OCI-LY1 (cell line): ENCODE data around the gene SRSF8.

Experiments
- H2AFZ ChIP-seq: fragments of 200-600 bp; sonication (generic), shearing (Covaris generic); 2 replicates; pipeline ENCODE4 v1.6.0; 2014; ENCODE audit warnings: antibody characterized with exemption, mild to moderate bottlenecking, low read length
- H3F3A ChIP-seq: fragments of 200-600 bp; sonication (generic), shearing (Covaris generic); 2 replicates; pipeline ENCODE4 v1.6.0; 2014; ENCODE audit warnings: mild to moderate bottlenecking, antibody characterized with exemption, low read length, moderate library complexity; ENCODE audit not compliant: insufficient read depth
- H3K27ac ChIP-seq: fragments of 200-600 bp; sonication (generic); 2 replicates; pipeline ENCODE4 v1.5.1; 2014; ENCODE audit warnings: low read length, mixed run types, mild to moderate bottlenecking, low read depth; ENCODE audit not compliant: poor library complexity, severe bottlenecking
- H3K27me3 ChIP-seq: fragments of 200-600 bp; sonication (generic); 2 replicates; pipeline ENCODE4 v1.6.0; 2014; ENCODE audit warnings: antibody characterized with exemption, mild to moderate bottlenecking, low read length, moderate library complexity; ENCODE audit not compliant: insufficient read depth
- H3K36me3 ChIP-seq: fragments of 200-600 bp; sonication (generic); 2 replicates; pipeline ENCODE4 v1.6.1; 2014; ENCODE audit warnings: mild to moderate bottlenecking, antibody characterized with exemption, low read length, moderate library complexity, mixed read lengths; ENCODE audit not compliant: insufficient read depth
- H3K4me1 ChIP-seq: fragments of 200-600 bp; sonication (generic); 2 replicates; pipeline ENCODE4 v1.5.1; 2014; ENCODE audit warnings: mild to moderate bottlenecking, low read length, moderate library complexity; ENCODE audit not compliant: insufficient read depth, severe bottlenecking
- H3K4me2 ChIP-seq: fragments of 200-600 bp; sonication (generic), shearing (Covaris generic); 2 replicates; pipeline ENCODE4 v1.6.1; 2014; ENCODE audit warnings: low read length
- H3K4me3 ChIP-seq: fragments of 200-600 bp; sonication (generic); 2 replicates; pipeline ENCODE4 v1.5.1; 2014; ENCODE audit warnings: low read length, low read depth, mild to moderate bottlenecking, mixed read lengths; ENCODE audit not compliant: poor library complexity, severe bottlenecking
- H3K79me2 ChIP-seq: fragments of 200-600 bp; shearing (Covaris generic); 2 replicates; pipeline ENCODE4 v1.6.1; 2016; ENCODE audit warnings: mixed run types, low read length, mixed read lengths; ENCODE audit not compliant: insufficient read depth
- H3K9ac ChIP-seq: fragments of 200-600 bp; sonication (generic), shearing (Covaris generic); 2 replicates; pipeline ENCODE4 v1.6.1; 2014; ENCODE audit warnings: mild to moderate bottlenecking, low read length, mixed read lengths
- H3K9me2 ChIP-seq: fragments of 200-600 bp; sonication (generic), shearing (Covaris generic); 2 replicates; pipeline ENCODE4 v1.6.1; 2014; ENCODE audit warnings: low read depth, mild to moderate bottlenecking, low read length, mixed read lengths
- H3K9me3 ChIP-seq: fragments of 200-600 bp; shearing (Covaris generic); 2 replicates; pipeline ENCODE4 v1.6.1; 2014; ENCODE audit warnings: low read length, mixed read lengths
- H4K20me1 ChIP-seq: fragments of 200-600 bp; sonication (generic), shearing (Covaris generic); 2 replicates; pipeline ENCODE4 v1.6.0; 2016; ENCODE audit warnings: mild to moderate bottlenecking, low read length; ENCODE audit not compliant: insufficient read depth
- EZH2 ChIP-seq: fragments of 200-600 bp; sonication (generic), shearing (Covaris generic); IDR thresholded peaks from 2 replicates; pipeline ENCODE4 v1.8.0; 2017; ENCODE audit warnings: borderline replicate concordance, mixed run types, mild to moderate bottlenecking, antibody characterized with exemption, low read length, moderate library complexity, mixed read lengths
- TF ChIP-seq, protein P1 (sequence below): fragments of 200-600 bp; sonication (generic), shearing (Covaris generic); IDR thresholded peaks from 2 replicates; pipeline ENCODE4 v1.5.1; 2017; ENCODE audit warnings: mild to moderate bottlenecking, antibody characterized with exemption, low read length, moderate library complexity, mixed read lengths

The SRSF8 gene

DNA sequence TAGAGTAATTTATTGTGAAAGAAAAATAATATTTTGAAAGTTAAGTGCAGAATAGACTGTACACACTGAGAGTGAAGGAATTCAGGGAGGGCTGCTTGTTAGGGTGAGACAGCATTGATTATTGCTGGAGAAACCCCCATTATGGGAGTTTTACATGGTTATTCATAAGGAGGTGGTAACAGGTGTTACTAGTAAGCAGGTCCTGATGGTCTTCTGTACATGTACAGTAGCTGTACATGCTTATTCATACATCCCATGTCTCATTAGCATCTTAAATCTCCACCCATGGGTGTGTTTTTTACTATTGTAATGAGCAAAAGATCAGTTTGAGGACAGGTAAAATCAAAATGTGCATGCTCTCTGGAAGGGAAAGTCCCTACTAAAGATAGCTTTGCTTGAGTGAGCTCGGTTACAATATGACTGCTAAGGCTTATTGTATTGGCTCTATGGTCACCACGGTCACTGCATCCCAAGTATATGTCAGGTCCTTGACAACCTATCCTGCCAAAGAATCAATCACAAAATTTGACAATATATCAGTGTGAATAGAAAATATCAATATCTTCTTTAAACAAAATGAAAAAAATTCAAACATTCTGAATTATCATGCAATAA is 11.3 kb upstream of the SRSF8 start:
- no peaks in the 10 kb centered on the region for H3K27me3 ChIP-seq
- H3K4me3 ChIP-seq, result no peak overlapping the region
- H4K20me1 ChIP-seq, result no peaks in the 10 kb centered on the region
- H3K4me2 ChIP-seq, result no peak overlapping the region
- H3K9me3 ChIP-seq, result no peaks in the 10 kb centered on the region
- H3K9me2 ChIP-seq, result no peaks in the 10 kb centered on the region
- TF ChIP-seq, protein P1, sequence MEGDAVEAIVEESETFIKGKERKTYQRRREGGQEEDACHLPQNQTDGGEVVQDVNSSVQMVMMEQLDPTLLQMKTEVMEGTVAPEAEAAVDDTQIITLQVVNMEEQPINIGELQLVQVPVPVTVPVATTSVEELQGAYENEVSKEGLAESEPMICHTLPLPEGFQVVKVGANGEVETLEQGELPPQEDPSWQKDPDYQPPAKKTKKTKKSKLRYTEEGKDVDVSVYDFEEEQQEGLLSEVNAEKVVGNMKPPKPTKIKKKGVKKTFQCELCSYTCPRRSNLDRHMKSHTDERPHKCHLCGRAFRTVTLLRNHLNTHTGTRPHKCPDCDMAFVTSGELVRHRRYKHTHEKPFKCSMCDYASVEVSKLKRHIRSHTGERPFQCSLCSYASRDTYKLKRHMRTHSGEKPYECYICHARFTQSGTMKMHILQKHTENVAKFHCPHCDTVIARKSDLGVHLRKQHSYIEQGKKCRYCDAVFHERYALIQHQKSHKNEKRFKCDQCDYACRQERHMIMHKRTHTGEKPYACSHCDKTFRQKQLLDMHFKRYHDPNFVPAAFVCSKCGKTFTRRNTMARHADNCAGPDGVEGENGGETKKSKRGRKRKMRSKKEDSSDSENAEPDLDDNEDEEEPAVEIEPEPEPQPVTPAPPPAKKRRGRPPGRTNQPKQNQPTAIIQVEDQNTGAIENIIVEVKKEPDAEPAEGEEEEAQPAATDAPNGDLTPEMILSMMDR, result no peak
- no peak for TF ChIP-seq EZH2
- no peak overlapping the region for H3K9ac ChIP-seq
- no peaks in the 10 kb centered on the region for H3F3A ChIP-seq
- H3K4me1 ChIP-seq, result no peaks in the 10 kb centered on the region
- no peak overlapping the region for H3K27ac ChIP-seq
- no peaks in the 10 kb centered on the region for H3K36me3 ChIP-seq
- no peaks in the 10 kb centered on the region for H3K79me2 ChIP-seq
- no peak overlapping the region for H2AFZ ChIP-seq

DNA sequence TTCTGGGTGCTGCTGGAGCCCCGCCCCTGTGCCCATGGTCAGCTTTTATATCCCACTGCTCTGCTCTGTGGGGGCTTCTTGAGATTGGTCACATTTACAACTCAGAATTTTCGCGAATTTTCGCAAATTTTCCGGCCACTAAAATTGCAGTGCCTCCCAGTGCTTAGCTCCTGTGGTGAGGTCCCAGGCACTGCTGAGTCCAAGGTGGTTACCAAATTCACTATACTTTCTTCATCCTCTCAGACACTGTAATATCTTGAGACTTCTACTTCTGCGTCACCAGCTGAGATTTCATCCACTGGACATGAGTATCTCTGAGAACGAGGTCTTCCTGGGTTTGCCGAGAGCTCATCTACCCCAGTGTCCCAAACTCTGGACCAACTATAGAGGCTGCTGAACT is 8.8 kb upstream of the SRSF8 start:
- Histone ChIP-seq H2AFZ (no peak overlapping the region), H3K9ac (no peak overlapping the region), H3K4me2 (no peak overlapping the region), H3K79me2 (no peaks in the 10 kb centered on the region), H3K27ac (no peak overlapping the region), H3K9me3 (no peaks in the 10 kb centered on the region), H3F3A (no peaks in the 10 kb centered on the region), H3K4me1 (no peaks in the 10 kb centered on the region), H4K20me1 (no peaks in the 10 kb centered on the region), H3K9me2 (no peaks in the 10 kb centered on the region), H3K4me3 (no peak overlapping the region), H3K27me3 (no peaks in the 10 kb centered on the region), H3K36me3 (no peaks in the 10 kb centered on the region)
- no peak for TF ChIP-seq EZH2
- TF ChIP-seq, protein P1, result no peak

DNA sequence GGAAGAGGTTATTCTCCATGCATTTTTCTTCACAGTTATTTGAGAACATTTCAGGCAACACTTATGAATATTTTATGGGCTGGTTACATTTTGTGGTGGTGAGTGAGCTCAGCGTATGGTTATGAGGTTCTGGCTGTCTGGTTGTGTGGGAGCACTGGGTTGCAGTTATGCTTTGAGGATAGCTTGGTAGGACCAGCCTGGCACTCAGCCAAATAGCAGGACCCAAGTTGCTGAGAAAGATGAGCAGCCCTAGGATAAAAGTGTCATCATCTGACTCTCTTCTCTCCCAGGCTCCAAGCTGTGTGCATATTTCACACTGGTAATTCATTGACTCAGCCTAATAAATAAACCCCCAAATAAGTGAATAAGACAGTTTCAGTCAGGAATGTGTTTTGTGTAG is 8.1 kb upstream of the SRSF8 start:
- Histone ChIP-seq H3K4me1 (no peaks in the 10 kb centered on the region), H3K4me3 (no peak overlapping the region), H3K9me3 (no peaks in the 10 kb centered on the region), H3K9me2 (no peaks in the 10 kb centered on the region), H3K4me2 (no peak overlapping the region), H2AFZ (no peak overlapping the region), H3K36me3 (no peaks in the 10 kb centered on the region), H3K27ac (no peak overlapping the region), H4K20me1 (no peaks in the 10 kb centered on the region), H3F3A (no peaks in the 10 kb centered on the region), H3K27me3 (no peaks in the 10 kb centered on the region), H3K9ac (no peak overlapping the region), H3K79me2 (no peaks in the 10 kb centered on the region)
- no peak for TF ChIP-seq EZH2
- TF ChIP-seq, protein P1, result no peak
